Fibroblast of villous mesenchyme (primary cell): ENCODE measurements around the gene EPHA4. TPM values are rescaled to one million over a fixed set of nuclear protein-coding genes. Genes with fewer than 3 reads are reported as not detected.

Source experiments
- DNase-seq: peaks from one replicate; pipeline ENCODE4 v3.0.0-alpha.2; 2010; ENCODE audit warnings: low read depth
- H3K4me3 ChIP-seq: 2 replicates; pipeline ENCODE4 v1.5.1; 2011; ENCODE audit warnings: low read depth, mild to moderate bottlenecking, low read length
- CTCF ChIP-seq: IDR thresholded peaks from 2 replicates; pipeline ENCODE4 v1.5.1; 2012; ENCODE audit warnings: low read depth, mild to moderate bottlenecking, low read length; ENCODE audit not compliant: insufficient read depth
- total RNA-seq: library from RNA; depleted of rRNA; stranded (reverse); fragments of >200 nt; gene quantifications from 2 replicates; pipeline ENCODE4 v1.2.3, GENCODE V29; 2012

The EPHA4 gene
- total RNA-seq, 1 donor = 17.3 TPM

GRCh38 chr2:221573430-221574230, 1.5 kb upstream of the EPHA4 start:
- DNase-seq = peak; percentile 62
- H3K4me3 ChIP-seq = peak overlapping the region; percentile 64
- TF ChIP-seq CTCF = peak; percentile 96

- TF ChIP-seq CTCF = no peak
- peak overlapping the region; percentile 64 for H3K4me3 ChIP-seq
- DNase-seq = peak; percentile 20
These were observed 821 bp upstream of the EPHA4 start for GRCh38 chr2:221572821-221573429.

- peak; percentile 23 for DNase-seq
- no peak for TF ChIP-seq CTCF
- H3K4me3 ChIP-seq = peak overlapping the region; percentile 63
These were observed 419 bp downstream of the EPHA4 start for GRCh38 chr2:221571551-221572218.

GRCh38 chr2:221571025-221571550, 1.0 kb downstream of the EPHA4 start:
- DNase-seq = no peak
- peak overlapping the region; percentile 63 for H3K4me3 ChIP-seq
- TF ChIP-seq CTCF = no peak

GRCh38 chr2:221570321-221570935, 1.7 kb downstream of the EPHA4 start:
- H3K4me3 ChIP-seq = peak overlapping the region; percentile 63
- no peak for TF ChIP-seq CTCF
- DNase-seq = no peak

- no peak for DNase-seq
- TF ChIP-seq CTCF = no peak
- H3K4me3 ChIP-seq = no peak overlapping the region
These were observed 2.2 kb downstream of the EPHA4 start for GRCh38 chr2:221569871-221570270.
